ENCODE measurements around the gene GANAB.
"Not testable (repeated sequence)": the region's sequence is repeated elsewhere in the genome, so short reads cannot be mapped to it uniquely, and the experiment has no call there.

The GANAB gene

DNA sequence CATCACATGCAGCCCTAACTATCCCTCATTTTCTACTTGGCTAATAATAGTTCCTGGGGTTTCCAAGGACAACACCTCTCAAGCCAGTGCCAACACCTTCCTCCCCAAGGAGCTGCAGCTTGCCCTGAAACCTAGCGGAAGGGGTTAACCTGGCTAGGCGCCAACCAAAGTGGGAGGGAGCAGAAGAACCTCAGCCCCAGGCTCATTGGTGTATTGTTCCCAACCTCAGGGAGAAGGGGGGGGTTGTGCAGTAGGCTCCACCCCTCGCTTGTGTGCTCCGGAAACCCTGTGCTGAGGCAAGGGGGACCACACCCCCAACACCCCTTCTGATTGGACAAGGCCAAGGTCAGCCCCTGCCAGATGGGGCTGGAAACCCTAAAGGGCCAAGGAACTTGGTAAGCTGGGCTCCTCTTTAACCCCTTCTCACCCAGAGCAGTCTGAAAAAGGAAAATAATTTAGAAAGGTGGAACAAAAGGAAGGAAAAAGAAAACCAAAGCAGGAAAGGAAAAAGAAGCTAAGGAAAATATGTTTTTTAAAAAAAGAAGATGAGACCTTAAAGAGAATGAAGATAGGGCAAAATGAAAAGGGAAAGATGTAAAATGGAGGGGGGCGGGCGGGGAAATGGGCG lies 47.2 kb downstream of the GANAB start:
- no peak overlapping the region for H3K27ac ChIP-seq (ENCODE audit: low read depth, low read length)
- H3K9ac ChIP-seq (ENCODE audit: low read depth, low read length) = no peak overlapping the region
- H3K36me3 ChIP-seq (ENCODE audit: control insufficient read depth, insufficient read depth, low read length) = peaks cover 51% of the 10 kb centered on the region

DNA sequence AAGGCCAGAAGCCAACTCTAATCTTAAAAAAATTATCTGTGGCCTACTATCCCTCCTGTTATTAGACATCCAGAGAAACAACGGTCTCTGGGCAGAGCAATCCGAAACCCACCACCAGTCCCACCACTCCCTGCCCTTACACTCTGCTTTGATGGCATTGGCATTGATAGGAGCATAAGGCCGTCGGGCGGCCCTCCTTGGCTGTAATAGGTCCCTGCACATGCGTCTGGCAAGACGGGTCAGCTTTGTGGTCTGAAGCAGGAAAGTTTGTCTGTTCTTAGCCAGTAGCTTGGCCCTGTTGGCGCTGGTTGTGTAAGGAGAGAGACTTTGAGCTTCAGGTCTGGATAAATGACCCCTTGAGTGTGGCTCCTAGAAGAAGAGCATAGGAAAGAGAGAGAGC lies 51.3 kb downstream of the GANAB start:
- H3K9ac ChIP-seq (ENCODE audit: low read depth, low read length) = no peak overlapping the region
- H3K27ac ChIP-seq (ENCODE audit: low read depth, low read length) = no peak overlapping the region
- no peaks in the 10 kb centered on the region for H3K9me3 ChIP-seq (ENCODE audit: control insufficient read depth, insufficient read depth, low read length)
- peaks cover 20% of the 10 kb centered on the region for H3K4me1 ChIP-seq (ENCODE audit: control insufficient read depth, insufficient read depth, low read length)
- peaks cover 56% of the 10 kb centered on the region for H3K36me3 ChIP-seq (ENCODE audit: control insufficient read depth, insufficient read depth, low read length)
- no peak overlapping the region for H3K4me3 ChIP-seq (ENCODE audit: low read depth, low read length)
- no peaks in the 10 kb centered on the region for H3K27me3 ChIP-seq (ENCODE audit: control insufficient read depth, insufficient read depth, low read length)

More for the DNA sequence above, 47.2 kb downstream of the GANAB start:
- Histone ChIP-seq H3K4me1 (ENCODE audit: control insufficient read depth, insufficient read depth, low read length) (peaks cover 17% of the 10 kb centered on the region), H3K4me3 (ENCODE audit: low read depth, low read length) (peak overlapping the region; percentile 25; the same call in 1 of the 2 replicates), H3K27me3 (ENCODE audit: control insufficient read depth, insufficient read depth, low read length) (peaks cover 17% of the 10 kb centered on the region), H3K9me3 (ENCODE audit: control insufficient read depth, insufficient read depth, low read length) (no peaks in the 10 kb centered on the region)

DNA sequence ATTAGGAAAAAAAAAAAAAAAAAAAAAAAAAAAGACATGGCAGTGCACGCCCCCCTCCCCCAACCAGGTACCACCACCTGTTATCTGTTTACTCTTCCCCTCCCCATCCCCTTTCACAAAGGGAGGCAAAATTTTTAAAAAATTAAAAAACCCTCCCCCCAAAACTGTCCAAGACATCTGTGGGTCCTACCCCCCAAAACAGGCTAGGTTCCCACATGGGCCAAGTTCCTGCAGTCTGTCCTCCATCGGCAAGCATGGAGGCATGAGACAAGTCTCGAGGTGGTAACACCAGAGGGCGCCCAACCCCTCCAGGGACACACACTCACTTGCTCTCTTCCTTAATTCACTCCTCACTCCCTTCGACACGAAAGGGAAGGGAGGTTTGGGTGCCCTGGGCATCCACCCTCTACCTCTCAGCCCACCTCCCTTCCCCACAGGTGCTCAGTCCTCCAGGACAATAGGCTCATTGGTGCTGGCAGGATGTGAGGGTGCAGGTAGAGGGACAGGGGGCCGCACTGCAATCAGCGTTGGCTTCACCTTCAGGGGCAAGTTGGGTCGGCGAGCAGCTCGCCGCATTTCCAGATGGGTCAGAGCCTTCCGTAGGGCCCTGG lies 52.9 kb downstream of the GANAB start:
- Histone ChIP-seq H3K4me3 (ENCODE audit: low read depth, low read length) (no peak overlapping the region), H3K27me3 (ENCODE audit: control insufficient read depth, insufficient read depth, low read length) (no peaks in the 10 kb centered on the region), H3K9ac (ENCODE audit: low read depth, low read length) (no peak overlapping the region), H3K27ac (ENCODE audit: low read depth, low read length) (no peak overlapping the region), H3K9me3 (ENCODE audit: control insufficient read depth, insufficient read depth, low read length) (no peaks in the 10 kb centered on the region), H3K36me3 (ENCODE audit: control insufficient read depth, insufficient read depth, low read length) (peaks cover 53% of the 10 kb centered on the region), H3K4me1 (ENCODE audit: control insufficient read depth, insufficient read depth, low read length) (peaks cover 9% of the 10 kb centered on the region; the same call in 1 of the 2 replicates)

DNA sequence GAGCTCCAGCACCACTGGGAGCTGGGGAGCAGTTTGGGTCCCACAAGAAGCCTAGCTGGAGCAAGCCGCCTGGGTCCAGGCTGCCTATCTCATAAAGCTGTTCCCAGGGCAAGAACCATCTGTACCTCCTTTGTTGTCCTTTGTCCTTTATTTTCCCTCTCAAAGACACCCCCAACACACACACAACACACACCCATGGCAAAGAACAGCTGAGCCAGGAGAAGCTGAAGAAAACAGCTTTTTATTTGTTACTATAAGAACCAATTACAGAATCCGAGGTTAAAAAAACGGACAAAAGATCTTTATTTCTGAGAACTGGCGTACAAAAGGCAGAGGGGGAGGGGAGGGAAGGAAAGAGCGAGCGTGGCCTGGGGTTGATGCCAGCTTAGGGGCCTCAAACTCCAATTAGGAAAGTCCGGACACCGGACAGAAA lies 53.4 kb downstream of the GANAB start:
- H3K4me1 ChIP-seq (ENCODE audit: control insufficient read depth, insufficient read depth, low read length) = peaks cover 9% of the 10 kb centered on the region; the same call in 1 of the 2 replicates
- H3K9me3 ChIP-seq (ENCODE audit: control insufficient read depth, insufficient read depth, low read length) = no peaks in the 10 kb centered on the region
- no peaks in the 10 kb centered on the region for H3K27me3 ChIP-seq (ENCODE audit: control insufficient read depth, insufficient read depth, low read length)
- H3K27ac ChIP-seq (ENCODE audit: low read depth, low read length) = no peak overlapping the region
- H3K9ac ChIP-seq (ENCODE audit: low read depth, low read length) = no peak overlapping the region
- H3K4me3 ChIP-seq (ENCODE audit: low read depth, low read length) = no peak overlapping the region
- H3K36me3 ChIP-seq (ENCODE audit: control insufficient read depth, insufficient read depth, low read length) = peaks cover 53% of the 10 kb centered on the region

DNA sequence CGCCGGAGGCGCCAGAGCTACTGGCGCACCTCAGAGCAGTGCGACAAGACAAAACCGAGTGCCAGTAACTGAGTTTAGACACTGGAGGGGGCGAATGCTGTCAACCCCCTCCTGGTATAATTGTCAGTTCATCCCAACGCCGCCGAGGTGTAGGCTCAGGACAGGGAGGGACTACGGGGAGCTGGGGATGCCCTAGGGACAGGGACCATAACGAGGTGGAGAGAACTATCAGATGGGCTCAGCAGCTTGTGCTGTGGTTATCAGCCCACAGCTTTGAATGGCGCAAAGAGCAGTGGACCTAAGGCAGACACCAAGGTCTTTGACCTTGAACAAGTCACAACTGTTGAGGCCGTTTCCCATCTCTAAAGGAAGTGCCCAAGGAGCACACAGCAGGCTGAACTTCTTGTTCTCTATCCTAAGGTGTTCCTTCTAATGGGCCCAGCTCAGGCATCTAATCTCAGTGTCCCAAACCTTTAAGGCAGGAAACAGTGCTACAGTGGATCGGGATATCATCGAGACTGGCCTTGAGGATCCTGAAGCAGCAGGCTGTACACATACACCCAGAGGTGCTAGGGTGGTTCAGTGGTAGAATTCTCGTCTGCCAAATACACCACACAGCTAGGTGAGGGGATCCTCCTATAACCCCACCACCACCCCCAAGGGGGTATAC lies 54.1 kb downstream of the GANAB start:
- H3K27ac ChIP-seq (ENCODE audit: low read depth, low read length) = peak overlapping the region; percentile 94
- H3K36me3 ChIP-seq (ENCODE audit: control insufficient read depth, insufficient read depth, low read length) = peaks cover 53% of the 10 kb centered on the region
- H3K4me3 ChIP-seq (ENCODE audit: low read depth, low read length) = peak overlapping the region; percentile 88
- no peaks in the 10 kb centered on the region for H3K27me3 ChIP-seq (ENCODE audit: control insufficient read depth, insufficient read depth, low read length)
- H3K9me3 ChIP-seq (ENCODE audit: control insufficient read depth, insufficient read depth, low read length) = no peaks in the 10 kb centered on the region
- peak overlapping the region; percentile 76 for H3K9ac ChIP-seq (ENCODE audit: low read depth, low read length)
- peaks cover 9% of the 10 kb centered on the region; the same call in 1 of the 2 replicates for H3K4me1 ChIP-seq (ENCODE audit: control insufficient read depth, insufficient read depth, low read length)

DNA sequence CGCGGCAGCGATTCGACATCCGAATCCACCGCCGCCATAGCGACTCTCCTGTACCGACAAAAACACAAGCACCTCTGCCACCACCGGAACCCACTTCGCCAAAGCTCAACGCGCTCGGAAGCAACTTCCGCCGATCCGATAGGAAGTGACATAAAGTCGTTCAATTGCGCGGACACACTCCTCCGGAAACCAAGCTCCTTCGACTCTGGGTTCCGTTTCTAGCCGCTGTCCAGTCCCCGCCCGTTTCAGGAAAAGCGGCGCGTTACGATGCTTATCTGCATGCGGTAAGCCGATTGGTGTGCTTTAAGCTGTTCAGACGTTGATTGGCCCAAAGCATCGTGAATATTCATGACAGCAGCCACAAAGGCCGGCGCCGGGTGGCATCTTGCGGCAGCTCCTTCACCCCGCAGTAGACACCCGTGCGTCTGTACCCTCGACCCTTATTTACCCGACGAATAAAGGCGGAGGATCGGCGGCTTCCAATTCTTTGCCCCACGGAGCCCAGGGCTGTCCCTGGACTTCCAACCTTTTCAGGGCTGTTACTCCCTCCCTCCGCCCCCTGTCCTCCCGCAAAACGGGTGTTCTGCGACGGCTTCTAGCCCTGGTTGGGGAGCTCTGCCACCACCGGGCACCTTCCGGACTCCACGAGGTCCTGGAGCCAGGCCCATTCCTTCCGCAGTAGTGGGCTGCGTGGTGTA lies 54.8 kb downstream of the GANAB start, which contains the start of gene TUT1:
Gene TUT1 (minus strand): TSS at position 76 of the 698 bp plus-strand sequence. CDS start 38 bp downstream, at position 38.
- no peaks in the 10 kb centered on the region for H3K27me3 ChIP-seq (ENCODE audit: control insufficient read depth, insufficient read depth, low read length)

DNA sequence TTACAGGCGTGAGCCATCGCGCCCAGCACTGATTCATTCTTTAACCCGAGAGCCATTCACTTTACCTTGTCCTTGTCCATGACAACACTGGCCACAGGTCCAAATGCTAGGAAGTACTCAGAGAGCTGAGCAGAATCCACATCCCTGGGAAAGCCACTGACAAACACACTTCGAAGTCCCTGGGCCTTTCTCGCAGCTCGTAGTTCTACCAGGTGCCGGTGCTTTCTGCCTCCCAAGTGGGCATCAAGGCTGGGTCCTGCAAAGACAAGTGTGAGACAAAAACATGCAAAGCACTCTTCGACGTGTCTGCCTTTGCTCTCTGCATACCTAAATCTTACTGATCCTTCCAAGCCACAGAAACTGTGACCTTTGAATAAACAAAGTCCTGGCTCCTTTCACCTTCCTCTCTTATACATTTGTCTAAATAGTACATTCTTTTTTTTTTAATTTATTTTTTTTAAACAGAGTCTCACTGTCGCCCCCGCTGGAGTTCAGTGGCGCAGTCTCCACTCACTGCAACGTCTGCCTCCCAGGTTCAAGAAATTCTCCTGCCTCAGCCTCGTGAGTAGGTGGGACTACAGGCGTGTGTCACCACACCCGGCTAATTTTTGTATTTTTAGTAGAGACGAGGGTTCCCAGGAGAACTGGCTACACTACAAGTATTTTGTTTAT lies 57.3 kb downstream of the GANAB start:
- Histone ChIP-seq H3K9me3 (ENCODE audit: control insufficient read depth, insufficient read depth, low read length) (no peaks in the 10 kb centered on the region), H3K4me3 (ENCODE audit: low read depth, low read length) (no peak overlapping the region), H3K27me3 (ENCODE audit: control insufficient read depth, insufficient read depth, low read length) (no peaks in the 10 kb centered on the region), H3K9ac (ENCODE audit: low read depth, low read length) (no peak overlapping the region), H3K36me3 (ENCODE audit: control insufficient read depth, insufficient read depth, low read length) (peaks cover 39% of the 10 kb centered on the region), H3K4me1 (ENCODE audit: control insufficient read depth, insufficient read depth, low read length) (peaks cover 9% of the 10 kb centered on the region; the same call in 1 of the 2 replicates), H3K27ac (ENCODE audit: low read depth, low read length) (no peak overlapping the region)

More for the DNA sequence above, 54.8 kb downstream of the GANAB start, which contains the start of gene TUT1:
- H3K36me3 ChIP-seq (ENCODE audit: control insufficient read depth, insufficient read depth, low read length) = peaks cover 54% of the 10 kb centered on the region
- H3K27ac ChIP-seq (ENCODE audit: low read depth, low read length) = peak within 1 kb of the TSS; percentile 94
- H3K4me3 ChIP-seq (ENCODE audit: low read depth, low read length) = peak within 1 kb of the TSS; percentile 88
- no peaks in the 10 kb centered on the region for H3K9me3 ChIP-seq (ENCODE audit: control insufficient read depth, insufficient read depth, low read length)
- peak within 1 kb of the TSS; percentile 82 for H3K9ac ChIP-seq (ENCODE audit: low read depth, low read length)
- H3K4me1 ChIP-seq (ENCODE audit: control insufficient read depth, insufficient read depth, low read length) = peaks cover 9% of the 10 kb centered on the region; the same call in 1 of the 2 replicates

DNA sequence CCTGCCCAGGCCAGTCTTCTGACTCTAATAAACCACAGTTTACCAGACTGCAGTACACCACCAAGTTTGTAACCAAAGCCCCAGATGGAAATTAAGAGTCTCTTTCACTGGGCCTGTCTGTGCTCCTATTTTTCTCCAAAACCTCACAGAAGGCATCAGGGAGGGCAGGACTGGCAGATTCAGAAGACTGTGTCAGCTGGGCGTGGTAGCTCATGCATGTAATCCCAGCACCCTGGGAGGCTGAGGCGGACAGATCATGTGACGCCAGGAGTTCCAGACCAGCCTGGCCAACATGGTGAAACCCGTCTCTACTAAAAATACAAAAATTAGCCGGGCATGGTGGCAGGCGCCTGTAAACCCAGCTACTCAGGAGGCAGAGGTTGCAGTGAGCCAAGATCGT lies 61.1 kb downstream of the GANAB start:
- H3K9ac ChIP-seq (ENCODE audit: low read depth, low read length); H3K27ac ChIP-seq (ENCODE audit: low read depth, low read length); H3K4me3 ChIP-seq (ENCODE audit: low read depth, low read length); H3K9me3 ChIP-seq (ENCODE audit: control insufficient read depth, insufficient read depth, low read length); H3K27me3 ChIP-seq (ENCODE audit: control insufficient read depth, insufficient read depth, low read length); H3K4me1 ChIP-seq (ENCODE audit: control insufficient read depth, insufficient read depth, low read length): not testable (repeated sequence)
- peaks cover 58% of the 10 kb centered on the region for H3K36me3 ChIP-seq (ENCODE audit: control insufficient read depth, insufficient read depth, low read length)

DNA sequence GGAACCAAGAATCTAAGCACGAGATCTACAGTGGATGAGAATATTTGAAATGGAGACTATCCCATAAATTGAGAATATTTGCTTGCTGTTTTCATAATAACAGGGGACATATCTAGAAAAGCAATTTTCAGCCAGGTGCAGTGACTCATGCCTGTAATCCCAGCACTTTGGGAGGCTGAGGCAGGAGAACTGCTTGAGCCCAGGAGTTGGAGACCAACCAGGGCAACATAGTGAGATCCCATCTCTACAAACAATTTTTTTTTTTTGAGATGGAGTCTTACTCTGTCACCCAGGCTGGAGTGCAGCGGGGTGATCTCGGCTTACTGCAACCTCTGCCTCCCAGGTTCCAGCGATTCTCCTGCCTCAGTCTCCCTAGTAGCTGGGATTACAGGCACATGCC lies 64.7 kb downstream of the GANAB start:
- not testable (repeated sequence) for H3K27ac ChIP-seq (ENCODE audit: low read depth, low read length); H3K4me1 ChIP-seq (ENCODE audit: control insufficient read depth, insufficient read depth, low read length); H3K27me3 ChIP-seq (ENCODE audit: control insufficient read depth, insufficient read depth, low read length); H3K9me3 ChIP-seq (ENCODE audit: control insufficient read depth, insufficient read depth, low read length); H3K9ac ChIP-seq (ENCODE audit: low read depth, low read length); H3K4me3 ChIP-seq (ENCODE audit: low read depth, low read length)
- peaks cover 66% of the 10 kb centered on the region for H3K36me3 ChIP-seq (ENCODE audit: control insufficient read depth, insufficient read depth, low read length)

DNA sequence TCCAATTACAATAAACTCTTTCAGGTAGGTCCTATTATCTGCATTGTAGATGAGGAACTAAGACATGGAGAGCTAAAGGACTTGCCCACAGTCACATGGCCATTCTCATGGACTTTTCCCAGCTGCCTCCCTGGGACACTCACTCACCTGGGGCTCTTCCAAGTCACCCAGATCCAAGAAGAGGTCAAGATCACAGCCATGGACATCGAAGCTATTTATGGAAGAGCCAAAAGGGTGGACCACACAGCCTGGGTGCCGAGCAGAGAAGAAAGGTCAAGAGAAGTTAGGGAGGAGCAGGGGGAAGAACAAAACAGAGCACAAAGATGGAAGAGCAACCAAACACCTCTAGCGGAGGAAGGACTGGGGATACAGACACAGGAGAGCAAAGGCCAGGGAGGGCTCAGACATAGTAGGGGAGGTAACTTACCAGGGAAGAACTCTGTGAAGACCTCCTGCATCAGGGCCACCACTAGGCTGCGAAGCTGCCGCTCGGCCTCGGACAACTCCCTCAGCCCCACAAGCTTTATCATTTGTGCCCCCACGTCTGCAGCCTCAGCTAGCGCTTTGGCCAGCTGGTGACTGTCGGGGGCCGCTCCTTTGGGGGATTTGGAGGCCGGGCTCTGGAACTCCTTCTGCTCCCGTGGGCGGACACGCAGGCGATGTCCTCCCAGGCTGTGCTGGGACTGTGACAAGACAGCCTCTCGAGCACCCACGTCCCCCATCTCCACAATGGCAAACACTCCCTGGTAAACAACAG lies 65.3 kb downstream of the GANAB start:
- Histone ChIP-seq H3K4me3 (ENCODE audit: low read depth, low read length) (no peak overlapping the region), H3K27me3 (ENCODE audit: control insufficient read depth, insufficient read depth, low read length) (no peaks in the 10 kb centered on the region), H3K4me1 (ENCODE audit: control insufficient read depth, insufficient read depth, low read length) (no peaks in the 10 kb centered on the region), H3K9me3 (ENCODE audit: control insufficient read depth, insufficient read depth, low read length) (no peaks in the 10 kb centered on the region), H3K9ac (ENCODE audit: low read depth, low read length) (no peak overlapping the region), H3K36me3 (ENCODE audit: control insufficient read depth, insufficient read depth, low read length) (peaks cover 69% of the 10 kb centered on the region), H3K27ac (ENCODE audit: low read depth, low read length) (no peak overlapping the region)
